Osteoblast (primary cell): Measurements from ENCODE around the gene LRCH4. TPM values are rescaled to one million over a fixed set of nuclear protein-coding genes. Genes with fewer than 3 reads are reported as not detected.
"Not testable (repeated sequence)": the region's sequence is repeated elsewhere in the genome, so short reads cannot be mapped to it uniquely, and the experiment has no call there.

Source experiments
- DNase-seq: peaks from one replicate; pipeline ENCODE4 v3.0.0; 2011; ENCODE audit warnings: low spot score, mixed read lengths; ENCODE audit not compliant: insufficient read length; ENCODE audit errors: missing footprints
- H2AFZ ChIP-seq: 2 replicates; pipeline ENCODE4 v1.6.0; 2011; ENCODE audit warnings: mild to moderate bottlenecking, low read length
- H3K27ac ChIP-seq: 2 replicates; pipeline ENCODE4 v1.5.1; 2011; ENCODE audit warnings: mild to moderate bottlenecking, low read depth, low read length, moderate library complexity
- H3K27me3 ChIP-seq: 2 replicates; pipeline ENCODE4 v1.6.0; 2012; ENCODE audit warnings: mild to moderate bottlenecking, control low read depth, inconsistent platforms, low read length, moderate library complexity; ENCODE audit not compliant: insufficient read depth
- H3K36me3 ChIP-seq: 2 replicates; pipeline ENCODE4 v1.5.1; 2011; ENCODE audit warnings: mild to moderate bottlenecking, low read length, control low read depth, moderate library complexity; ENCODE audit not compliant: insufficient read depth
- H3K4me1 ChIP-seq: 2 replicates; pipeline ENCODE4 v1.5.1; 2011; ENCODE audit warnings: mild to moderate bottlenecking, low read length, control low read depth, moderate library complexity; ENCODE audit not compliant: insufficient read depth
- H3K4me2 ChIP-seq: 2 replicates; pipeline ENCODE4 v1.6.0; 2011; ENCODE audit warnings: mild to moderate bottlenecking, low read length; ENCODE audit not compliant: insufficient read depth
- H3K4me3 ChIP-seq: fragments of 200-600 bp; sonication (generic); 3 replicates; pipeline ENCODE4 v1.5.1; 2012; ENCODE audit warnings: mild to moderate bottlenecking, low read length, inconsistent platforms; ENCODE audit not compliant: insufficient read depth
- H3K79me2 ChIP-seq: 2 replicates; pipeline ENCODE4 v1.6.0; 2012; ENCODE audit warnings: mild to moderate bottlenecking, low read length, control low read depth, inconsistent platforms; ENCODE audit not compliant: insufficient read depth
- H3K9me3 ChIP-seq: 2 replicates; pipeline ENCODE4 v1.5.1; 2011; ENCODE audit warnings: low read depth, low read length, control low read depth
- H4K20me1 ChIP-seq: 2 replicates; pipeline ENCODE4 v1.6.0; 2012; ENCODE audit warnings: mild to moderate bottlenecking, low read length, control low read depth; ENCODE audit not compliant: insufficient read depth
- CTCF ChIP-seq: IDR thresholded peaks from 2 replicates; pipeline ENCODE4 v1.5.1; 2011; ENCODE audit warnings: mild to moderate bottlenecking, low read depth, low read length, moderate library complexity; ENCODE audit errors: extremely low read depth
- small RNA-seq: library from RNA; depleted of rRNA; stranded (forward); fragments of <200 nt; gene quantifications from one replicate; pipeline ENCODE3, GENCODE V24; 2012
- total RNA-seq: library from RNA; depleted of rRNA; stranded (reverse); fragments of >200 nt; gene quantifications from 2 replicates; pipeline ENCODE4 v1.2.3, GENCODE V29; 2012

The LRCH4 gene
- total RNA-seq, 1 donor: 14.5 TPM

- Histone ChIP-seq H3K4me1 (no peaks in the 10 kb centered on the region), H3K79me2 (no peaks in the 10 kb centered on the region), H3K4me2 (no peak overlapping the region), H3K4me3 (no peak overlapping the region), H4K20me1 (no peaks in the 10 kb centered on the region), H3K27me3 (peaks cover 6% of the 10 kb centered on the region), H3K27ac (no peak overlapping the region), H3K9me3 (no peaks in the 10 kb centered on the region), H3K36me3 (no peaks in the 10 kb centered on the region), H2AFZ (no peak overlapping the region)
- TF ChIP-seq CTCF: no peak
- DNase-seq: no peak
Observed at GRCh38 chr7:100532165-100533022, 53.5 kb downstream of the LRCH4 start.

- H3K36me3 ChIP-seq, H3K4me3 ChIP-seq, H3K4me2 ChIP-seq, H3K27me3 ChIP-seq, H2AFZ ChIP-seq, H3K9me3 ChIP-seq, DNase-seq, H4K20me1 ChIP-seq, H3K79me2 ChIP-seq, H3K27ac ChIP-seq, H3K4me1 ChIP-seq: not testable (repeated sequence)
Observed at GRCh38 chr7:100528108-100528866, 57.6 kb downstream of the LRCH4 start.

Small RNA genes lying within 50 kb of the gene (small RNA-seq; reads per million reads assigned to genes)
- gene RN7SL416P (not detected), gene SAP25 (not detected)

Other genes starting within 250 kb of the LRCH4 start
- gene PILRB, start 228.0 kb downstream of the LRCH4 start, total RNA-seq: 10.9 and 14.8 TPM in 2 replicates
- 0.36 and 0.59 TPM in 2 replicates for gene PILRA, start 212.6 kb downstream of the LRCH4 start, total RNA-seq
- 2.2 and 2.4 TPM in 2 replicates for gene ZCWPW1, start 157.4 kb downstream of the LRCH4 start, total RNA-seq
- 28.6 and 29.7 TPM in 2 replicates for gene MEPCE, start 156.3 kb downstream of the LRCH4 start, total RNA-seq
- gene PPP1R35, start 149.6 kb downstream of the LRCH4 start, total RNA-seq: 9.7 and 11.9 TPM in 2 replicates
- 0.36 TPM in 1 of 2 replicates, not detected in the other for gene SPACDR, start 121.9 kb downstream of the LRCH4 start, total RNA-seq
- 18.5 and 19.4 TPM in 2 replicates for gene TSC22D4, start 106.9 kb downstream of the LRCH4 start, total RNA-seq
- under 0.01 and 0.29 TPM in 2 replicates for gene NYAP1, start 102.2 kb downstream of the LRCH4 start, total RNA-seq
- 6.5 and 9.4 TPM in 2 replicates for gene AGFG2, start 46.9 kb downstream of the LRCH4 start, total RNA-seq
- gene SAP25, start 12.2 kb downstream of the LRCH4 start, total RNA-seq: not detected in 2 replicates
- gene FBXO24, start 199 bp upstream of the LRCH4 start, total RNA-seq: under 0.01 and 0.36 TPM in 2 replicates
- gene PCOLCE, start 16.2 kb upstream of the LRCH4 start, total RNA-seq: 231 and 259 TPM in 2 replicates
- 5.1 and 7.1 TPM in 2 replicates for gene MOSPD3, start 26.4 kb upstream of the LRCH4 start, total RNA-seq
- gene TFR2, start 55.4 kb upstream of the LRCH4 start, total RNA-seq: under 0.01 and 0.29 TPM in 2 replicates
- gene ACTL6B, start 70.3 kb upstream of the LRCH4 start, total RNA-seq: not detected in 2 replicates
- gene GNB2, start 87.6 kb upstream of the LRCH4 start, total RNA-seq: 72.7 and 84.6 TPM in 2 replicates
- 28.9 and 29.3 TPM in 2 replicates for gene GIGYF1, start 108.1 kb upstream of the LRCH4 start, total RNA-seq
- gene POP7, start 120.0 kb upstream of the LRCH4 start, total RNA-seq: 25.7 and 27.1 TPM in 2 replicates
- not detected in 2 replicates for gene EPO, start 134.3 kb upstream of the LRCH4 start, total RNA-seq
- not detected in 2 replicates for gene ZAN, start 147.5 kb upstream of the LRCH4 start, total RNA-seq
- 41.8 and 47.0 TPM in 2 replicates for gene EPHB4, start 241.4 kb upstream of the LRCH4 start, total RNA-seq